Stimulated activated CD8-positive, alpha-beta memory T cell treated with anti-CD3 and anti-CD28 coated beads, Interleukin-15, amount 100 ng/mL, for 24 hours (primary cell): ENCODE results near the gene AKAP10.
"Not testable (repeated sequence)": the region's sequence is repeated elsewhere in the genome, so short reads cannot be mapped to it uniquely, and the experiment has no call there.

Source experiments
- DNase-seq: peaks from one replicate; pipeline ENCODE4 v3.0.0-alpha.2; 2020; ENCODE audit warnings: low read depth

The AKAP10 gene

DNA sequence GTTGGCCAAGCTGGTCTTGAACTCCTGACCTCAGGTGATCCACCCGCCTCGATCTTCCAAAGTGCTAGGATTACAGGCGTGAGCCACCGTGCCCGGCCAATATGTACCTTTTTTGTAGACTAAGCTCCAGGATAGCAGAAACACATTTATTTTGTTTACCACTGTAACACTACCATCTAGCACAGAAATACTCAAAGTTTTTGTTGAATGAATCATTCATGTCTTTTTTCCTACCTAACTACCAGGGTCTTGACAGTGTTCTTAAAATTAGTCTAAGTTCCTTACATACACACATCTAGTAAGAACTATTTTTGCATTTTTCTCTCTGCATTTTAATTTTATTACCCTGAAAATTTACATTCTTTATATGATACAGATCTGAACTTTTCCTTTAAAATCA lies 44.4 kb downstream of the AKAP10 start:
- DNase-seq = no peak

DNA sequence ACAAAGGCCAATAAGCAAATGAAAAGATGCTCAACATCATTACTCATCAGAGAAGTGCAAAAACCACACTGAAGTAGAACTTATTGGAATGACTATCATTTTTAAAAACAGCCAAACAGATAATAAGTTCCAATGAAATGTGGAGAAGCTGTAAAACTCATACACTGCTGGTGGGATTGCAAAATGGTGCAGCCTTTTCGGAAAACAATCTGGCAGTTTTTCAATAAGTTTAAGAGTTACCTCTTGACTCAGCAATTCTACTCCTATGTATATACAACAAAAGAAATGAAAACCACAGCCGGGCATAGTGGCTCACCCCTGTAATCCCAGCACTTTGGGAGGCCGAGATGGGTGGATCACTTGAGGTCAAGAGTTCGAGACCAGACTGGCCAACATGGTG lies 49.3 kb downstream of the AKAP10 start:
- no peak for DNase-seq

DNA sequence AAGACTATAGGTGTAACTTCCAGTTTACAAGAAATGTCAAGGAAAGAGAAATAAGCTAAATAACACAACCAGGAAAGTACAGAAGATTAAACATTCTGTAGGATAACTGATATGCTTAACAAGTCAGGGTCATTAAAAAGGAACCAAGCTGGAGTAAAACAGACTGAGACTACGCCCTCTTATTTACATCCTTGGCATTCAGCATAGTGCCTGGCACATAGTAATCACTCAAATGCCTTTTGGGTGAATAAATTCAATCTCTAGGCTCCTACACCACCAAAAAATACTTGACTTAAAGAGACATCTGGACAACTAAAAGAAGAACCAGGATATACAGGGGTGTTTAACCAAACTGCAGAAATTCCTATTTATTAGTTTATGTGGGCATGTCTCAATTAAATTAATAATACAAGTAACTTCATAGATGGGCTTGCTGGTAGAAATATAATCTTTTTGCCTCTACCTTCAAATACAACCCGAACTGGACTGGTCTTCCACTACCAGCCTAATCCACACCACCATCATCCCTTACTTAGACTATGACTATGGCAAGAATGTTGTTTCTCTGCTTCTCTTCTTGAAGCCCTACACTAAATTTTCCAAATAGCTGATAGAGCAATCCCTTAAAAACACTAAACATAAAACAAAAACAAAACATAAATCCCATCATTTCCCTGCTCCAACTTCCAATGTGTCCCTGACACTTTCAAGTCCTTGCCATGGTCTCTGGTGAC lies 62.2 kb downstream of the AKAP10 start:
- no peak for DNase-seq

DNA sequence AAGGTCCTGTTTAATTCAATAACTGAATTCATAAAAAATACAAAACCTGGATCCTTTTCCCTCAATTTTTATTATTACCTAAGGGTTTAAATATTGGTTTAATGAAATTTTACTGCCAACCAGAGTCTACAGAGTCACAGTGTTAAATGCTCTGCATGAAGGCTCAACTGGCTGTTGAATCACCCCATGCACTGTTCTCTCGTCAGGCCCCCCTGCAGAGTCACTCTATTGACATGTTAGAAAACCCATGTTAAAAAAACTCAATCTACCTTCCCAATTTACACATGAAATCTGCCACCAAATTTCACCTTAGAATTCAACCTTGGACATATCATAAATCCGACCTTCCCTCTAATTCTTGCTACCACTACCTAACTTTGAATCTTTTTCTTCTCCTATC lies 66.6 kb downstream of the AKAP10 start:
- DNase-seq = no peak

DNA sequence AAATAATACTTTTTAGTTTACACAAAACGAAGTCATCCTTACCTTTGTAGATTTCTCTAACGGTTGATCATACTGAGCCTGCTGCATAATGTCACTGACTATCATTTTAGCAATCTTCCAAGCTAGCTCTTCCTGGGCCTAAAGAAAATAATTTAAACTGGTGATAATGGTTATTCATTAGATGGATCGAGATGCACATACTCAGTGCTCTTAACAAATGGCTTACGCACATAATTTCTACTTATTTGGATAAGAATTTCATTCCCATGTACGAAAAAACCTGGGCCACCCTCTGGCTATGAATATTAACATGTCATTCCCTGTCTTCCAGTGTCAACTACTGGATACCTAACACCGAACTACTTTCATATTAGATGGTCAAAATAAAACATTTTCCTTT lies 68.5 kb downstream of the AKAP10 start:
- no peak for DNase-seq

DNA sequence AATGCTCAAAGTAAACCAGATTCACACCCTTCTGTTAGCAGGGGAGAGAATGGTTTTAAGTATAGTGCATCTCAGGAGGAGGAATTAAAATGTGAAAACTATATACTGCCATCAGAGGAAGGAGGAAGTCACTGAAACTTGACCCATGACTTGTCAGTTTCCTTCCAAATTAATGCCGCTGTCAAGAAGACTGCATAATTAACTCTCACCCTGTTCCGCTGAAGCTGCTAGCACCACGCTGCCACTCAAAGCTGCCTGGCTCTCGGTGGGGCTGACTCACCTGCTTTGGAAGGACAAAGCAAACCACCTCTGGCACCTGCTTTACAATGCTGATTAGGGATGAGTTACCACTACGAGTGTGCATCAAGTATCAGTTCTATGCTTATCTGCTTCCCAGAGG lies 72.1 kb downstream of the AKAP10 start:
- DNase-seq = no peak

DNA sequence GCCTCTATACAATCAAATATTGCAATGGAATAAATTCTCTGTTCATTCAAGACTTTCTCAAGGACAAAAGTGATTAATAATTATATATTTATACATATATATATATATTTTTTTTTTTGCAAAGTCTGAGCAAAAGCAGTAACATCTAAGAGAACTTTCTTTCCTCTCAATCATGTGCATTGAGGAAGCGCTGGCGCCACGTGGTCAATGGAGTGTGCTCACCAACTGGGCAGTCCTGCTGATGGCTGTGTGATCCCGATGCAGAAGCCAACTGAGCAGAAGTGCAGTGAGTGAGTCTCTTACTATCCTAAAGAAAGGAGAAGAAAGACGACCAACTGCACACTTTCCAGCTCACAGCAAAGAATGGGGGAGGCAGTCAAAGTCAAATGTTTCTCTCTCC lies 72.7 kb downstream of the AKAP10 start:
- no peak for DNase-seq

DNA sequence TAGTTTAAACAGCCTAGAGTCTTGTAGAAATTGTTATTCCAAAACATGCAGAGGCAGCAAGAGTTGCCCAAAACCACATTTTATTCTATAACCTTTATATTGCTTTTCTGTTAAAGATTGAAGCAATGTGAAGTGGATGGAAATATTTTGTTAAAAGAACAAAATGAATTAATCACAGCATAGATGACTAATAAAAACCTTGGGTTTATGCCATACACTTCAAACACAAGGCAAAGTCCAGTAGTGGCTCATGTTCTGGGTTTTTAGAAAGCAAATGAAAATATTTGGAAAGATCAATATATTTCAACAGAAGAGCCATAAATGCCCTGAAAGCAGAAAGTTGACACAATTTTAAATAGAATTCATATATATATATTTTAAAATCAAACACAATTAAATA lies 73.2 kb downstream of the AKAP10 start:
- DNase-seq = no peak

DNA sequence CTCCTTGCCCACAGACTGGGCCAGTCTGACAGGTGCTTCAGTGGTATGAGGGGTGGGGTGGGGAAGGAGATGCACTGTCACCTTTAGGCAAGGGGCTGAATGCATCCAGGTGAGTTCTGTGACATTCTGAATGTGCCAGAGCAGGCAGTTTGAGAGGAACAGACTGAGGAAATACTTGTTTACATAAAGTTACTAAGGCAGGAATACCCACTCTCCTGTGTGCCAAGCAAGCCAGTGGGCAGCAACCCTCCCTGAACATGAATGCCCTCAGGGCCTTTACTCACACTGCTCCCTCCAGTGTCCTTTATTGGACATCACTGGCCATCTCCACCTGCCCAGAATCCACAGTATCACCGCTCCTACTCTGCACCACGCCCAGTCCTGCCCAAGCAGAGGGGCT lies 76.8 kb downstream of the AKAP10 start:
- no peak for DNase-seq

DNA sequence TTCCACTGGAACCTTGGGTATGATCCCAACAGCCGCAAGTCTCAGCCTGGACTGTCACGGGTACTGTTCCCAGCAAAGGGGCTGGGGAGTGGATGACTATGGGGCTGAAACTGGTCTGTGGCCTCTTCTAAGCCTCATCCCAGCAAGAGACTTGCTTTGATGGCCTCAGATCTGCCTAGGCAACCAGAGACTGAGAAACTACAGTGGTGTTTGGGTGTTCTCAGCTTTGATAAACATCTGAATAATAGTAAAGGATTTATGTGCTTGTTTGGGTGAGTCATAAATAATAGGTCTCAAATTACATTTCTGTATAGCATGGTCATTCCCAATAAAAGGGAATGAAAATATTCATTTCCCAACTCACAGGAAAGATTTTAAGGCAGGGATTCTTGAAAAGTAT lies 79.7 kb downstream of the AKAP10 start:
- no peak for DNase-seq

DNA sequence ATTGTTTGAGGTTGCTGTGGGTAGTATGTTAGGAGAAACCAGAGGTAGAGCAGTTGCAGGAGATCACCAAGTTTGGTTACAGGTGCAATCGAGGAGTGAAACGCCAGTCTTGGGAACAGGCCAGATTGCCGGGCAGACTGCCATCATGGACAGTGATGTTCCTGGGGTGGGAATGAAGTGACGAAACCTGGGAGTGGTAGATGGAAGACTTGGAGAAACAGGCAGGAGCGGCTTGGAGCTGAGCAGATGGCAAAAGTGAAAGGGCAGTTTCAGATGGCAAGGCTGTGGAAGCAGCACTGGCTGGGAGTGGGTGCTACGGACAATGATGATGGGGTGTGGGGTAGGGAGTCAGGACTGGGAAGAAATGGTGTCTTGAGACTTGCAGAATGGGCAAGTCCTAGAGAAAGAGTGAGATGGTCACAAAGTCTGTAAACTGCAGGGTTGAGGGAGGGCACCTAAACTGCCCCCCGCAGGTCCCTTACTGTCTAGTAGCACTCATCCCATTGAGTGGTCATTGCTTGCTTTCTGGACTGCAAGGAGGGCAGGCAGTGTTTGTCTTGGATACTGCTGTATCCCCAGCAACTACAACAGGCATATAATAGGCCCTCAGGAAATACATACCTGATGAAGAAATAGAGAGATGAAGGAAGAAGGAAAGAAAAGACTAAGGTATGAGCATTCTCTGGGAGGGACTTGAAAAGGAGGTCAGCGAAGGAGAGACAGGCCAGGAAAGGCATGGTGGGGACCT lies 80.4 kb downstream of the AKAP10 start:
- DNase-seq = no peak

DNA sequence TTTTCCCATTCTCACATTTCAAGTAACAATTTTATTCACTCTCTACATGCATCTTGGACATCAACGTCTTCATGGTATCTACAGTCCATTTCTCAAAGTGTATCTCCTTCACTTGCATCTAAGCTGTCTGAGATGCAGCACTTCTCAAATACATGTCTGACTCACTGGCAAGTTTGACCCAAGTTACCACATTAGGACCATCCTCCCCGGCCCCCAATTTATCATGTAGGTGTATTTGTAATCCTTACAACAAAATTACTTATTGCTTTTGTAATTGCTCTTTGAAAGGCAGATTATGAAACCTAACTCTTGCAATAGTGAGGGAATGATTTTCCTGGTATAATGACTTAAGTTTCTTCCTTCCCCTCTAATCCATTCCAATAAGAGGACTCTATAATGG lies 80.9 kb downstream of the AKAP10 start:
- no peak for DNase-seq

DNA sequence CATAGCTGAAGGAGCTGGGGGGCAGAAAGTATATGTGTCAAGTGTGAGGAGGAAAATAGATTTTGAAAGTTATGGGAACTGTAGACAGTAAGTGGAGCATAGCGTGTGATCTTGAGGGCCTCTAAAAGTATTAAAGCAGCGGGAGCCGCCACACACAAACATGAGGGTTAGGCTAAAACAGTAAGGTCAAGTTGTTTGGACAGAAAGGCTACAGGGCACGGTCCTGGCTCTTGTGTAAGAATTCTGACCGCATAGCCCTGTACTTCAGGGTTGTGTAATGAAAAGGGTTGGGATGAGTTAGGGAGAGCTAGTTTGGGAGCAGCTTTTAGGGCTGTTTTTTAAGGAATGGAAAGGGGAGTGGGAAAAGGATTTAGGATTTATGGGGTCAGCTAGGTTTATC lies 87.1 kb downstream of the AKAP10 start:
- DNase-seq = not testable (repeated sequence)

DNA sequence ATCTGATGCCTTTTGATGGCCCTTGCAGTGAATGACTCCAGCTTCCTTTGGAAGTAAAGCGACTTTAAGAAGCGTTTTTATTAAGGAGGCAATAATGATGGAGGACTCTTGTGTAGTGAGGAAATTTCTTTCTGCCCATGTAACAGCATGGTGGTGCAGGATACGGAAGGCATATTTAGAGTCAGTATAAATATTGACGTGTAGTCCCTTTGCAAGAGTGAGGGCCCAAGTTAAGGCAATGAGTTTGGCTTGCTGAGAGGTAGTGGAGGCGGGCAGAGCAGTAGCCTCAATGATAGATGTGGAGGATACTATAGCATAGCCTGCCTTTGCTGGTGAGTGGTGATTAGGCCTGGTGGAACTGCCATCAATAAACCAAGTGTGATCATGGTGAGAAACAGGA lies 87.6 kb downstream of the AKAP10 start:
- not testable (repeated sequence) for DNase-seq

DNA sequence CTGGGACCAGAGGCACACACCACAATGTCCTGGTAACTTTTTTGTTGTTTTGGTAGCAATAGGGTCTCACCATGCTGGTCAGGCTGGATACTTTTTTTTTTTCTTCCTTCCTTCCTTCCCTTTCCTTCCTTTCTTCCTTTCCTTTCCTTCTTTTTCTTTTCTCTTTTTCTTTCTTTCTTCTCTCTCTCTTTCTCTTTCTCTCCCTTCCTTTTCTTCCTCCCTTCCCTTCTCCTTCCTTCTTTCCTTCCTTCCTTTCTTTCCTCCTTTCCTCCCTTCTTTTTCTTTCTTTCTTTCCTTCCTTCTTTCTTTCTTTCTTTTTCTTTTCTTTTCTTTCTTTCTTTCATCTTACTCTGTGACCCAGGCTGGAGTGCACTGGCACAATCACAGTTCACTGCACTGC lies 91.5 kb downstream of the AKAP10 start:
- no peak for DNase-seq

DNA sequence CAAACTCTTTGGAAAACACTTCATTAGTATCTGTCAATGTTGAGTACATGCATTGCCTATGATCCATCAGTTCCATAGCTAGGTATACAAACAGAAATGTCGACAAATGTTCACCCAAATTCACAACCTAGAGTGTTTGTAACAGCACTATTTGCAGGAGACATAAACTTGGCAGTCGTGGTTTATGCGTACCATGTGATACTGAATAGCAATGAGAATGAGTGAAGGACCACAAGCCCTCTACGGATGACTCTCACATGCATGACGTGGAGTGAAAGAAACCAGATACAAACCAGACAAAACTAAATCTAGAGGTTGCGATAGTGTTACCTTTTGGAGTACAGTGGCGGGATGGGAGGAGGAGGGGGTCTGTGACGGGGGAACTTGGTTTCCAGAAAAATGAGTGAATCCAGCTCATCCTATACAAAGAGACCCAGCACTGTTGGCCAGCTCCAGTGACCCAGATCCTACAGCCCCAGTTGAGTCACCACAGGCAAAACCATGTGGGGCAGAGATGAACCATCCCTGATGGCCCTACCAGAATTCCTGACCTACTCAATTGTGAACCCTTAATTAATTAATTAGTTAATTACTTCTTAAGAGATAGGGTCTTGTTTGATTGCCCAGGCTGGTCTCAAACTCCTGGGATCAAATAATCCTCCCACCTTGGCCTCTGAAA lies 94.0 kb downstream of the AKAP10 start:
- DNase-seq = no peak

DNA sequence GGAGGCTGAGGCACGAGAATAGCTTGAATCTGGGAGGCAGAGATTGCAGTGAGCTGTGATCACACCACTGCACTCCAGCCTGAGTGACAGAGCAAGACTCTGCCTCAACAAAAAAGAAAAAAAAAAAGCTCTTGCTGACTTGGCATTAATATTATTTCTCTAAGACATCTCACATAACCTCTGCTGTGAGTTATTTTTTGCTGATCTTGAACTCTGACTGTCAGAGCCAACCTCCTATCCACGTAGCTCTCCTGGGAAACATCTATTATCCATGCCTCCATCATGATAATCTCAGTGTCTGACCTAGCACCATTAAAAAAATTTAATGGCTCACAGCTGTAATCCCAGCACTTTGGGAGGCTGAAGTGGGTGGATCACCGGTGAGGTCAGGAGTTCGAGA lies 97.2 kb downstream of the AKAP10 start:
- DNase-seq = no peak

DNA sequence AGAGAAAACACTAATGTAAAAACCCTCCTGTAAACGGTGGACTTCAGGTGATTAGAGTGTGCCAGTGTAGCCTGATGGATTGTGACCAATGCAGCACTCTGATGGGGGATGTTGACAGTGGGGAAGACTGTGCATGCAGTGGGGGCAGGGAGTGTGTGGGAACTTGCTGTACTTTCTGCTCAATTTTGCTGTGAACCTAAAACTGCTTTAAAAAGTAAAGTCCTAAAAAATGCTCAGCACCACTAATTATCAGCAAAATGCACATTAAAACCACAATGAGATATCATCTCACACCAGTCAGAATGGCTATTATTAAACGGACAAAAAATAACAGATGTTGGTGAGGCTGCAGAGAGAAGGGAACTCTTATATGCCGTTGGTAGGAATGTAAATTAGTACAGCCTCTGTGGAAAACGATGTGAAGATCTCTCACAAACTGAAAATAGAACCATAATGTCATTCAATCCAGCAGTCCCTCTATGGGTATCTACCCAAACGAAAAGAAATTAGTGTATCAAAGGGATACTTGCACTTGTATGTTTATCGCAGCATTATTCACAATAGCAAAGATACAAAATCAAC lies 100.2 kb downstream of the AKAP10 start:
- no peak for DNase-seq

DNA sequence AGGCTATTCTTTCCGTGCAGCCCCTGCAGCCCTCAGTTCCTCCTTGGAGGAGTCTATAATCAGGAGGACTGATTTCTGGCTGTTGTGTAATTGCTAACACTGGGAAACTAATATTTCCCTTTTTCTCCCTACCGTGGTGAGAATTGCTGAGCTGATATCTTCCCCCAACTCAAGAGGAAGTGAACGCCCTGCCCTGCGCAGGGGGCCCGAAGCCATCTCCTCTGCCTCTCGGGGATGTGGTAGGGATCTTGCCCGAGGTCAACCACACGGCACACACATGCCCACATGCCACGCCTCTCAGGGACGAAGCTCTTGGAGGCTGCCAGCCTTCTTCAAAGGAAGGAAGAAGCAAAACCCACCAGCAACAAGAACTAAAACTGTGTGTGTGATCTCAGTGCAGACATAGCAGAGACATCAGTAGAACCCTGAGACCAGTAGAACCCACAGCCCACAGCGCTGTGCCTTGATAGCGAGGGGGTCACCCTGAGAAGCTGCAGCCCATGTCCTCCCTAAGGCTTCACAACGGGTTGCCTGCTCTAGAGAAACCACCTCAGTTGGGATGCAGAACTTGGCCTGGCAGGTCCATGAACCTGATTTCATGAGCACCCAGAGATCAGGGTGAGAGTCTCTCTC lies 101.0 kb downstream of the AKAP10 start:
- no peak for DNase-seq

DNA sequence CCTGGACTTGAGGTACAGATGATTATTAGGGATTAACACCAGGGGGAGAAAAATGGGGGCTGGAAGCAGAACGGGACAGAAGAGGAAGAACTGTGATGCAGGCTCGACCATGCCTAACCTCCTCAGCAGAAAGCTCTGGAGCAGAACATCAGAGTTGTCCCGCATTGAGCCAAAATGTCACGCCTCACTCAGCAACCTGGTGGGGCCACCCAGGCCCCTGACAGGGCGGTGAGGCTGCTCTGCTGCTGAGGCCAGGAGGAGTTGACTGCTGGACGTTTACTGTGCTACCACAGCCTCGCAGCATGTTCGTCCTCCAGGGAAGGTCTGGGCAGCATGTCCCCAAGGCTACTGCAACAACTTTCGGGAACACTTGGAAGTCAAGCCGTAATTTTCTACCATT lies 103.4 kb downstream of the AKAP10 start:
- DNase-seq = no peak

DNA sequence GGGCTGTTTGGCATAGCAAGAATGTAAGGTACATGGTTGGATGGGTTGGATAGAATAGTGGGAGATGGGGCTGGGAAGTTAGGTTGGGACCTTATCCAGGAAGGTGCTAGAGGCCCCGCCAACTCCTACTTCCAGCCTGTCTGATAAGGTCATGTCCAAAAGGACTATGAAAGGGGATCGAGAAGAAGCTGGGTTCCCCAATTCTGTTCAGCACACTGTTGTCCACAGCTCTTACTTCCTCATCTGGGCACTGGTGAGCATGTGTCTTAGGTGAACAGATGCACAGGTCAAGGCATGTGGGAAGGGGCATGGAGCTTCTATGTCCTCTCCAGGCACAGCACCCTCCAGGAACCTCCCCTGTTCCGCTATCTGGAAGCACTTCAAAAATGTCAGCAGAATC lies 104.3 kb downstream of the AKAP10 start:
- no peak for DNase-seq

DNA sequence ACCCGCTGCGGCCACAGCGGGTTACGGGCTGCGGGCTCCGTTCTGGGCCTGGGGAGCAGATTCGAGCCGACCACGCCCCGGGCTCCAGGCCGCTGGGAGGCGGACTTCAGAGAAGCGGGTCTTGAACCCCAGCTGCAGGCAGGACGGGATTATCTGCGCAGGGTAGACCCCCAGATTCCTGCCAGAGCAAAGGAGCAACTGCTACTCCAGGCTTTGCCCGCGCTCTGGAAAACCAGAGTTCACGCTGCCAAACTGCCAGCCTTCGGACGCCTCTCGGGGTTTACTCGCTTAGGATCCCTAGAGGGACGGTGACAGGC lies 109.6 kb downstream of the AKAP10 start:
- no peak for DNase-seq
